Endothelial cell of umbilical vein (primary cell): Measurements from ENCODE around the gene DTL. TPM values are rescaled to one million over a fixed set of nuclear protein-coding genes. Genes with fewer than 3 reads are reported as not detected.

Source experiments
- BruUV-seq: library from RNA; stranded (reverse); fragments of 400-500 nt; replicated peaks from 2 replicates; lab custom pipeline; 2021; lab: Mats Ljungman, UMichigan
- CTCF ChIA-PET: fragments of 300-600, 350-600 bp; sonication (Branson Sonifier 250); formaldehyde crosslinking; loops from one replicate; lab custom pipeline; 2021; ENCODE audit warnings: antibody characterized with exemption, inconsistent platforms; lab: Charles Lee
- POLR2A ChIA-PET: fragments of 300-600, 350-600 bp; sonication (Branson Sonifier 250); formaldehyde crosslinking; loops from one replicate; lab custom pipeline; 2021; ENCODE audit warnings: antibody characterized with exemption, inconsistent platforms; lab: Charles Lee
- DNase-seq: peaks from one replicate; pipeline ENCODE4 v3.0.0-alpha.2; 2011; ENCODE audit warnings: low read depth, low spot score
- FAIRE-seq: peaks from 2 replicates; lab custom pipeline; 2011; peaks lifted over from hg19 to GRCh38; lab: Jason Lieb, UNC
- H2AFZ ChIP-seq: 2 replicates; pipeline ENCODE4 v1.6.0; 2012; ENCODE audit warnings: low read depth, low read length, control low read depth, inconsistent platforms
- H3K27ac ChIP-seq: 2 replicates; pipeline ENCODE4 v1.5.1; 2011; ENCODE audit warnings: low read depth, mild to moderate bottlenecking, control low read depth, low read length, moderate library complexity; ENCODE audit not compliant: insufficient read depth
- H3K27me3 ChIP-seq, 2 experiments: 2 replicates each; pipeline versions ENCODE4 v1.6.0 to v1.6.1; 2011; ENCODE audit warnings: low read length in 2 of 2, mixed read lengths in 1 of 2; ENCODE audit not compliant: control insufficient read depth in 2 of 2, insufficient read depth in 2 of 2
- H3K36me3 ChIP-seq, 2 experiments: 2 replicates in 1 of 2; 3 replicates in 1 of 2; pipeline ENCODE4 v1.5.1; 2011; ENCODE audit warnings: low read length in 2 of 2, mild to moderate bottlenecking in 1 of 2, moderate library complexity in 1 of 2; ENCODE audit not compliant: control insufficient read depth in 2 of 2, insufficient read depth in 2 of 2; ENCODE audit errors: extremely low read depth in 1 of 2
- H3K4me1 ChIP-seq: 3 replicates; pipeline ENCODE4 v1.5.1; 2011; ENCODE audit warnings: mild to moderate bottlenecking, low read length; ENCODE audit not compliant: control insufficient read depth, insufficient read depth; ENCODE audit errors: extremely low read depth
- H3K4me2 ChIP-seq: 2 replicates; pipeline ENCODE4 v1.6.1; 2011; ENCODE audit warnings: low read length, control low read depth, mixed read lengths; ENCODE audit not compliant: insufficient read depth
- H3K4me3 ChIP-seq, 3 experiments: fragments of 200-600 bp in 1 of 3; sonication (generic), shearing (Covaris generic) in 1 of 3; replicated peaks in 1 of 3; 2 replicates each; pipeline ENCODE4 v1.5.1; 2011 to 2016; ENCODE audit warnings: control low read depth in 3 of 3, low read length in 3 of 3, mild to moderate bottlenecking in 2 of 3, inconsistent platforms in 1 of 3, low read depth in 1 of 3, moderate library complexity in 1 of 3; ENCODE audit not compliant: insufficient read depth in 1 of 3
- H3K79me2 ChIP-seq: 2 replicates; pipeline ENCODE4 v1.6.0; 2012; ENCODE audit warnings: low read length, inconsistent platforms; ENCODE audit not compliant: control insufficient read depth, insufficient read depth
- H3K9ac ChIP-seq: replicated peaks from 2 replicates; pipeline ENCODE3; 2011; ENCODE audit warnings: low read length, control low read depth; ENCODE audit not compliant: insufficient read depth; ENCODE audit errors: extremely low read depth
- H3K9me1 ChIP-seq: replicated peaks from 3 replicates; pipeline ENCODE4 v1.6.0; 2011; ENCODE audit warnings: mild to moderate bottlenecking, low read length; ENCODE audit not compliant: control insufficient read depth, insufficient read depth; ENCODE audit errors: extremely low read depth
- H3K9me3 ChIP-seq: replicated peaks from 2 replicates; pipeline ENCODE4 v1.5.1; 2012; ENCODE audit warnings: low read length, inconsistent platforms; ENCODE audit not compliant: control insufficient read depth, insufficient read depth
- H4K20me1 ChIP-seq: replicated peaks from 2 replicates; pipeline ENCODE3; 2011; ENCODE audit warnings: mild to moderate bottlenecking, low read length; ENCODE audit not compliant: control insufficient read depth, insufficient read depth; ENCODE audit errors: extremely low read depth
- EZH2 ChIP-seq: IDR thresholded peaks from 2 replicates; pipeline ENCODE4 v1.6.1; 2012; ENCODE audit warnings: borderline replicate concordance, low read depth, mild to moderate bottlenecking, moderate library complexity, low read length, inconsistent platforms; ENCODE audit not compliant: severe bottlenecking
- FOS ChIP-seq: IDR thresholded peaks from 2 replicates; pipeline ENCODE4 v1.6.1; 2011; ENCODE audit warnings: mild to moderate bottlenecking, low read length, moderate library complexity, borderline replicate concordance; ENCODE audit not compliant: insufficient read depth
- GATA2 ChIP-seq: IDR thresholded peaks from 2 replicates; pipeline ENCODE4 v1.7.0; 2011; ENCODE audit warnings: low read depth, mild to moderate bottlenecking, moderate library complexity, mixed read lengths, low read length; ENCODE audit not compliant: insufficient read length, insufficient read depth
- JUN ChIP-seq: IDR thresholded peaks from 2 replicates; pipeline ENCODE4 v1.6.1; 2011; ENCODE audit warnings: borderline replicate concordance, low read depth; ENCODE audit not compliant: insufficient read length, insufficient read depth
- MAX ChIP-seq: IDR thresholded peaks from 2 replicates; pipeline ENCODE4 v1.6.1; 2011; ENCODE audit not compliant: insufficient read depth, insufficient read length
- MYC ChIP-seq: IDR thresholded peaks from one replicate; pipeline ENCODE4 v1.6.1; 2011; ENCODE audit warnings: mild to moderate bottlenecking, low read depth, low read length
- POLR2A ChIP-seq: IDR thresholded peaks from 2 replicates; pipeline ENCODE4 v1.6.1; 2012; ENCODE audit warnings: low read depth, mild to moderate bottlenecking, control low read depth, low read length
- POLR2AphosphoS5 ChIP-seq: IDR thresholded peaks from 2 replicates; pipeline ENCODE4 v1.6.1; 2012; ENCODE audit warnings: low read depth, mild to moderate bottlenecking, control low read depth, low read length, moderate library complexity; ENCODE audit not compliant: insufficient read depth
- dilution Hi-C: fragments of 300-500 bp; cut with MboI; formaldehyde crosslinking; loops from one replicate; pipeline ENCODE4 v1.15.0; 2019; ENCODE audit warnings: low sequenced_read_pairs; ENCODE audit not compliant: extremely low pct_ligation_motif_present
- intact Hi-C: fragments of 100-400 bp; cut with micrococcal nuclease; formaldehyde crosslinking; loops from one replicate; pipeline ENCODE4 v1.10.0; 2022
- polyA plus RNA-seq, 4 experiments: library from polyadenylated mRNA; depleted of rRNA in 3 of 4; stranded (reverse) in 3 of 4; unstranded in 1 of 4; fragments of >200 nt; gene quantifications; 2 replicates each; pipeline versions ENCODE4 v1.2.1 to v1.2.3, GENCODE V29; 2011 to 2012; ENCODE audit warnings: missing spikeins in 1 of 4
- total RNA-seq: library from RNA; stranded (reverse); gene quantifications from 2 replicates; pipeline ENCODE4 v1.2.3, GENCODE V29; 2021
- TF ChIP-seq, protein P1 (sequence below), 2 donors: IDR thresholded peaks; 1 replicate in 1 of 2; 2 replicates in 1 of 2; pipeline ENCODE4 v1.5.1; 2011; ENCODE audit warnings: low read length in 2 of 2, mild to moderate bottlenecking in 2 of 2, moderate library complexity in 2 of 2, control low read depth in 1 of 2, inconsistent platforms in 1 of 2, low read depth in 1 of 2; ENCODE audit not compliant: insufficient read depth in 1 of 2; ENCODE audit errors: extremely low read depth in 1 of 2

Gene DTL
- total and polyA plus RNA-seq, 2 donors (not counting 3 experiments of a cell fraction or from before 2014, with no cell fraction given), result 11.2 to 26.5 TPM

DNA sequence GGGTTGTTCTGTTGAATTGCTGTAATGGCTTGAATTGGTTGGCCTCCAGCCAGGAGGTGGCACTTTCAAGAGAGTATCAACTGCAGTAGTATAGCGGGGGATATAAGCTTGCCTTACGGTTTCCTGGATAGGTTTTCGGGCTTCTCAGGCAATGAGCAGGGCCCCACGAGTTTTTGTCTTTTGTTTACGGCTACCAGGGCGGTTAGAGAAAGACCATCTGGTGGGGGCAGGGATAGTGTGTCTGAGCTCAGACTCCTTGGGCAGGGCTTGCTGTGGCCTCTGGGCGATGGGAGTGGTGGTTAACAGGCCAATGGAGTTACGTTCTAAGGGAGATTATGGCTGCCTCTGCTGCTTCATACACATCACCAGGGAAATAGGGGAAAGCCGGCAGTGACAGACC, 62.8 kb downstream of the DTL start:
- Histone ChIP-seq H3K4me1 (no peaks in the 10 kb centered on the region), H3K79me2 (peaks cover 4% of the 10 kb centered on the region), H3K9me1 (no peaks in the 10 kb centered on the region), H3K27ac (no peak overlapping the region), H4K20me1 (no peaks in the 10 kb centered on the region), H3K27me3 (no peaks in the 10 kb centered on the region), H3K9ac (no peak overlapping the region), H3K4me2 (no peak overlapping the region), H3K4me3 (no peak overlapping the region), H3K36me3 (peaks cover 0 to 12% of the 10 kb centered on the region in 2 experiments), H2AFZ (no peak overlapping the region), H3K9me3 (no peaks in the 10 kb centered on the region)
- FAIRE-seq (no peak), DNase-seq (no peak)
- no TSS peak for BruUV-seq
- dilution Hi-C loops (no loop called here), intact Hi-C loops (no loop called here)
- ChIA-PET CTCF (interaction anchor here (2.2 kb wide), 1 partner anchor 10 kb away, joined by 5 read pairs; no protein-coding TSS in a partner anchor), POLR2A (no interaction called here)
- no peak for TF ChIP-seq POLR2A
- TF ChIP-seq POLR2AphosphoS5, result no peak
- TF ChIP-seq, protein P1, sequence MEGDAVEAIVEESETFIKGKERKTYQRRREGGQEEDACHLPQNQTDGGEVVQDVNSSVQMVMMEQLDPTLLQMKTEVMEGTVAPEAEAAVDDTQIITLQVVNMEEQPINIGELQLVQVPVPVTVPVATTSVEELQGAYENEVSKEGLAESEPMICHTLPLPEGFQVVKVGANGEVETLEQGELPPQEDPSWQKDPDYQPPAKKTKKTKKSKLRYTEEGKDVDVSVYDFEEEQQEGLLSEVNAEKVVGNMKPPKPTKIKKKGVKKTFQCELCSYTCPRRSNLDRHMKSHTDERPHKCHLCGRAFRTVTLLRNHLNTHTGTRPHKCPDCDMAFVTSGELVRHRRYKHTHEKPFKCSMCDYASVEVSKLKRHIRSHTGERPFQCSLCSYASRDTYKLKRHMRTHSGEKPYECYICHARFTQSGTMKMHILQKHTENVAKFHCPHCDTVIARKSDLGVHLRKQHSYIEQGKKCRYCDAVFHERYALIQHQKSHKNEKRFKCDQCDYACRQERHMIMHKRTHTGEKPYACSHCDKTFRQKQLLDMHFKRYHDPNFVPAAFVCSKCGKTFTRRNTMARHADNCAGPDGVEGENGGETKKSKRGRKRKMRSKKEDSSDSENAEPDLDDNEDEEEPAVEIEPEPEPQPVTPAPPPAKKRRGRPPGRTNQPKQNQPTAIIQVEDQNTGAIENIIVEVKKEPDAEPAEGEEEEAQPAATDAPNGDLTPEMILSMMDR (IDR thresholded peaks at IDR 0.05; ENCODE audit: extremely low read depth in 1 of 2, insufficient read depth in 1 of 2, low read depth in 1 of 2, low read length in 2 of 2), result no peak
- TF ChIP-seq EZH2, result no peak
- TF ChIP-seq MYC, result no peak
- TF ChIP-seq GATA2, result no peak
- TF ChIP-seq FOS, result no peak
- TF ChIP-seq JUN, result no peak
- no peak for TF ChIP-seq MAX
